HepG2 (cell line): ENCODE measurements around the gene IFI30.

Source experiments
- CAMTA2 ChIP-seq: sonication (generic); formaldehyde crosslinking; IDR thresholded peaks from 2 replicates; pipeline ENCODE4 v1.4.0; 2020; ENCODE audit warnings: mild to moderate bottlenecking, missing genetic modification reagents, borderline replicate concordance
- FOXA3 ChIP-seq: IDR thresholded peaks from 2 replicates; pipeline ENCODE4 v1.6.1; 2016; ENCODE audit warnings: missing genetic modification reagents, missing compliant biosample characterization

DNA sequence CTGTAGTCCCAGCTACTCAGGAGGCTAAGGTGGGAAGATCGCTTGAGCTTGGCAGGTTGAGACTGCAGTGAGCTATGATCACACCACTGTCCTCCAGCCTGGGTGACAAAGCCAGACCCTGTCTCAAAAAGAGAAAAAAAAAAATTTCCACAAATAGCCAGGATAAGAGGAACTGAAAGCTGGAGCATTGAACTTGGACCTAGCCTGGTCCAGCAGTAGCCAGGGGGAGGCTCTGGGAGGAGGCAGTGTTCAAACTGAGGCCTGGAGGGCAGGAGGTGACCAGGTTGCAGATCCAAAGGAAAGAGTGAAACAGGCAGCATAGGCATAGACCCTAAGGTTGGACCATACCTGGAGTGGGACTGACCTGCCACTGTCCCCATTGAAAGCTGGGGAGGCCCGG lies 47.5 kb upstream of the IFI30 start:
- TF ChIP-seq CAMTA2 (CRISPR knock-in tag) (no peak), FOXA3 (CRISPR knock-in tag) (no peak)
